Naive thymus-derived CD8-positive, alpha-beta T cell (primary cell): ENCODE data around the gene SYCE3. TPM values are rescaled to one million over a fixed set of nuclear protein-coding genes. Genes with fewer than 3 reads are reported as not detected.

Experiments used
- ATAC-seq, 2 donors: fragments of 150-1000 bp; cut with Tn5 transposase in 1 of 2; sonication (Bioruptor Pico), chemical (Tn5 transposase) in 1 of 2; 1 replicate in 1 of 2; 2 replicates in 1 of 2; pipeline ENCODE4 v1.10.0; 2021; ENCODE audit warnings: mild to moderate bottlenecking in 2 of 2, moderate library complexity in 2 of 2
- POLR2A ChIA-PET: fragments of 350-600 bp; sonication (Branson Sonifier 250); formaldehyde crosslinking; loops from one replicate; lab custom pipeline; 2021; ENCODE audit warnings: antibody characterized with exemption; lab: Charles Lee
- DNase-seq, 10 donors: peaks; one replicate each; pipeline versions ENCODE4 v3.0.0 to v3.0.0-alpha.2; 2020 to 2022
- H3K27ac Mint-ChIP-seq, 10 donors: one replicate each; pipeline ENCODE4 v1.8.0; 2020 to 2022; ENCODE audit warnings: mild to moderate bottlenecking in 10 of 10, mixed read lengths in 10 of 10, moderate library complexity in 4 of 10, inconsistent platforms in 1 of 10
- H3K27me3 Mint-ChIP-seq, 5 donors: one replicate each; pipeline ENCODE4 v1.8.0; 2021 to 2022; ENCODE audit warnings: mixed read lengths in 5 of 5
- H3K36me3 Mint-ChIP-seq, 3 donors: one replicate each; pipeline ENCODE4 v1.8.0; 2020 to 2022; ENCODE audit warnings: mixed read lengths in 3 of 3, mild to moderate bottlenecking in 2 of 3, inconsistent platforms in 1 of 3
- H3K4me1 Mint-ChIP-seq, 4 donors: one replicate each; pipeline ENCODE4 v1.8.0; 2021 to 2022; ENCODE audit warnings: mixed read lengths in 4 of 4
- H3K4me3 Mint-ChIP-seq, 10 donors: one replicate each; pipeline ENCODE4 v1.8.0; 2020 to 2022; ENCODE audit warnings: mild to moderate bottlenecking in 10 of 10, mixed read lengths in 10 of 10, moderate library complexity in 6 of 10, inconsistent platforms in 1 of 10
- H3K9me3 Mint-ChIP-seq, 9 donors: one replicate each; pipeline ENCODE4 v1.8.0; 2020 to 2022; ENCODE audit warnings: mixed read lengths in 9 of 9, mild to moderate bottlenecking in 3 of 9, inconsistent platforms in 1 of 9, moderate library complexity in 1 of 9
- polyA plus RNA-seq, 3 donors: library from polyadenylated mRNA; unstranded; fragments of 300-500 nt; fragmentation: Illumina TruSeq; gene quantifications; one replicate each; pipeline ENCODE4 v1.2.3, GENCODE V29; 2021
- total RNA-seq, 8 experiments: library from RNA in 2 of 8; stranded (reverse) in 2 of 8; gene quantifications; one replicate each; pipeline ENCODE4 v1.2.3 and lab custom pipeline; 2021 to 2026

SYCE3 gene
- total and polyA plus RNA-seq, 5 experiments from 2014 or later, result not detected

- POLR2A ChIA-PET, result interaction anchor here (0.6 to 2.3 kb wide), 7 partner anchors 8 to 90 kb away, joined by 3 to 12 read pairs (median 4); no protein-coding TSS in a partner anchor
- H3K27me3 Mint-ChIP-seq, result peaks cover 0 to 11% (median 0%) of the 10 kb centered on the region in 5 donors
- peak in 4 of 10 donors; percentile 34 to 71 (median 58) for DNase-seq
- ATAC-seq, result peak; percentile 44 to 56
- H3K4me1 Mint-ChIP-seq, result peaks cover 20 to 50% (median 33%) of the 10 kb centered on the region in 4 donors
- no peaks in the 10 kb centered on the region for H3K36me3 Mint-ChIP-seq
- peak overlapping the region in 7 of 10 donors; percentile 90 to 97 (median 95) for H3K27ac Mint-ChIP-seq
- H3K9me3 Mint-ChIP-seq, result no peaks in the 10 kb centered on the region
- H3K4me3 Mint-ChIP-seq, result peak overlapping the region; percentile 79 to 91 (median 88)
Measured at GRCh38 chr22:50531546-50531961, 31.2 kb downstream of the SYCE3 start.

GRCh38 chr22:50530877-50531545 is 31.7 kb downstream of the SYCE3 start:
- POLR2A ChIA-PET, result interaction anchor here (1.3 to 2.3 kb wide), 4 partner anchors 9 to 67 kb away, joined by 3 to 12 read pairs (median 5); no protein-coding TSS in a partner anchor
- DNase-seq, result peak in 8 of 10 donors; percentile 47 to 76 (median 60)
- Mint-ChIP-seq H3K9me3 (no peaks in the 10 kb centered on the region), H3K36me3 (no peaks in the 10 kb centered on the region), H3K27me3 (peaks cover 0 to 11% (median 0%) of the 10 kb centered on the region in 5 donors), H3K4me1 (peaks cover 20 to 50% (median 34%) of the 10 kb centered on the region in 4 donors), H3K4me3 (peak overlapping the region; percentile 79 to 91 (median 88)), H3K27ac (peak overlapping the region; percentile 80 to 97 (median 91))
- ATAC-seq, result peak; percentile 28 to 55

GRCh38 chr22:50530580-50530876 is 32.2 kb downstream of the SYCE3 start:
- ATAC-seq, result no peak
- no peak for DNase-seq
- Mint-ChIP-seq H3K4me1 (peaks cover 20 to 50% (median 34%) of the 10 kb centered on the region in 4 donors), H3K27me3 (peaks cover 0 to 11% (median 0%) of the 10 kb centered on the region in 5 donors), H3K4me3 (peak overlapping the region; percentile 68 to 91 (median 86)), H3K27ac (peak overlapping the region in 7 of 10 donors; percentile 55 to 97 (median 78)), H3K9me3 (no peaks in the 10 kb centered on the region), H3K36me3 (no peaks in the 10 kb centered on the region)
- POLR2A ChIA-PET, result interaction anchor here (2.3 kb wide), 1 partner anchor 9 kb away, joined by 12 read pairs; no protein-coding TSS in a partner anchor

- POLR2A ChIA-PET, result interaction anchor here (0.6 to 6.6 kb wide), 8 partner anchors 8 to 188 kb away, joined by 3 to 121 read pairs (median 9); partner anchors contain the start of genes KLHDC7B, LMF2 and NCAPH2
- Mint-ChIP-seq H3K4me1 (peaks cover 20 to 48% (median 34%) of the 10 kb centered on the region in 4 donors), H3K36me3 (no peaks in the 10 kb centered on the region), H3K27ac (peak within 1 kb of the TSS in 9 of 10 donors; percentile 86 to 97 (median 92)), H3K4me3 (peak within 1 kb of the TSS; percentile 79 to 91 (median 88)), H3K9me3 (no peaks in the 10 kb centered on the region), H3K27me3 (peaks cover 0 to 11% (median 0%) of the 10 kb centered on the region in 5 donors)
- DNase-seq (peak in 7 of 10 donors; percentile 37 to 66 (median 47)), ATAC-seq (no peak)
Measured at GRCh38 chr22:50529897-50530579, 32.7 kb downstream of the SYCE3 start, which contains the start of gene TYMP. TSS of gene TYMP (minus strand) at chr22:50530012. CDS start at chr22:50529709, 303 bp downstream.

- Mint-ChIP-seq H3K4me3 (peak overlapping the region in 8 of 10 donors; percentile 14 to 90 (median 40)), H3K27me3 (peaks cover 0 to 11% (median 0%) of the 10 kb centered on the region in 5 donors), H3K9me3 (no peaks in the 10 kb centered on the region), H3K36me3 (no peaks in the 10 kb centered on the region), H3K27ac (peak overlapping the region in 4 of 10 donors; percentile 9 to 81 (median 26)), H3K4me1 (peaks cover 22 to 50% (median 39%) of the 10 kb centered on the region in 4 donors)
- DNase-seq (peak in 2 of 10 donors; percentile 25 to 63), ATAC-seq (no peak)
- POLR2A ChIA-PET, result interaction anchor here (0.6 to 6.6 kb wide), 8 partner anchors 9 to 339 kb away, joined by 3 to 121 read pairs (median 9); partner anchors contain the start of genes KLHDC7B, LMF2 and NCAPH2
Measured at GRCh38 chr22:50529416-50529896, 33.3 kb downstream of the SYCE3 start.

GRCh38 chr22:50528682-50529415 is 33.9 kb downstream of the SYCE3 start:
- Mint-ChIP-seq H3K4me1 (peaks cover 23 to 46% (median 42%) of the 10 kb centered on the region in 4 donors), H3K36me3 (no peaks in the 10 kb centered on the region), H3K27ac (peak overlapping the region in 6 of 10 donors; percentile 22 to 81 (median 48)), H3K9me3 (no peaks in the 10 kb centered on the region), H3K4me3 (peak overlapping the region; percentile 46 to 90 (median 64)), H3K27me3 (peaks cover 0 to 11% (median 0%) of the 10 kb centered on the region in 5 donors)
- DNase-seq (peak in 1 of 10 donors; percentile 61), ATAC-seq (no peak)
- POLR2A ChIA-PET, result interaction anchor here (0.6 to 6.6 kb wide), 9 partner anchors 9 to 338 kb away, joined by 3 to 121 read pairs (median 7); partner anchors contain the start of genes KLHDC7B, LMF2, NCAPH2 and SYCE3

- no peak for ATAC-seq
- POLR2A ChIA-PET, result interaction anchor here (0.6 to 6.6 kb wide), 9 partner anchors 10 to 337 kb away, joined by 3 to 121 read pairs (median 7); partner anchors contain the start of genes KLHDC7B, LMF2, NCAPH2 and SYCE3
- H3K4me1 Mint-ChIP-seq, result peaks cover 23 to 47% (median 41%) of the 10 kb centered on the region in 4 donors
- H3K27me3 Mint-ChIP-seq, result peaks cover 0 to 7% (median 0%) of the 10 kb centered on the region in 5 donors
- H3K27ac Mint-ChIP-seq, result peak overlapping the region; percentile 62 to 94 (median 78)
- peak overlapping the region; percentile 58 to 90 (median 75) for H3K4me3 Mint-ChIP-seq
- no peaks in the 10 kb centered on the region for H3K36me3 Mint-ChIP-seq
- no peaks in the 10 kb centered on the region for H3K9me3 Mint-ChIP-seq
- peak in 1 of 10 donors; percentile 34 for DNase-seq
Measured at GRCh38 chr22:50527921-50528681, 34.6 kb downstream of the SYCE3 start.

- no peaks in the 10 kb centered on the region for H3K9me3 Mint-ChIP-seq
- H3K4me1 Mint-ChIP-seq, result peaks cover 21 to 45% (median 38%) of the 10 kb centered on the region in 4 donors
- POLR2A ChIA-PET, result interaction anchor here (0.6 to 6.6 kb wide), 11 partner anchors 11 to 336 kb away, joined by 3 to 128 read pairs (median 11); partner anchors contain the start of genes LMF2, NCAPH2 and SYCE3
- H3K27ac Mint-ChIP-seq, result peak overlapping the region; percentile 63 to 94 (median 78)
- H3K36me3 Mint-ChIP-seq, result peaks cover 0 to 4% (median 0%) of the 10 kb centered on the region in 3 donors
- H3K27me3 Mint-ChIP-seq, result peaks cover 0 to 3% (median 0%) of the 10 kb centered on the region in 5 donors
- DNase-seq (no peak), ATAC-seq (no peak)
- H3K4me3 Mint-ChIP-seq, result peak overlapping the region; percentile 59 to 85 (median 72)
Measured at GRCh38 chr22:50526834-50527801, 35.6 kb downstream of the SYCE3 start.

GRCh38 chr22:50526108-50526833 is 36.4 kb downstream of the SYCE3 start:
- Mint-ChIP-seq H3K4me1 (peaks cover 21 to 45% (median 37%) of the 10 kb centered on the region in 4 donors), H3K4me3 (peak overlapping the region; percentile 59 to 85 (median 72)), H3K27ac (peak overlapping the region in 8 of 10 donors; percentile 69 to 94 (median 76)), H3K36me3 (peaks cover 0 to 6% (median 0%) of the 10 kb centered on the region in 3 donors), H3K9me3 (no peaks in the 10 kb centered on the region), H3K27me3 (peaks cover 0 to 3% (median 0%) of the 10 kb centered on the region in 5 donors)
- ATAC-seq (peak; percentile 43 to 47), DNase-seq (peak; percentile 69 to 86 (median 76))
- POLR2A ChIA-PET, result interaction anchor here (0.6 to 6.6 kb wide), 32 partner anchors 9 to 334 kb away, joined by 3 to 128 read pairs (median 6); partner anchors contain the start of genes ARSA, CHKB, CPT1B and HDAC10
